Endothelial cell of umbilical vein (primary cell): ENCODE data around the gene TXNDC15. TPM values are rescaled to one million over a fixed set of nuclear protein-coding genes. Genes with fewer than 3 reads are reported as not detected.

Source experiments
- BruUV-seq: library from RNA; stranded (reverse); fragments of 400-500 nt; replicated peaks from 2 replicates; lab custom pipeline; 2021; lab: Mats Ljungman, UMichigan
- CTCF ChIA-PET: fragments of 300-600, 350-600 bp; sonication (Branson Sonifier 250); formaldehyde crosslinking; loops from one replicate; lab custom pipeline; 2021; ENCODE audit warnings: antibody characterized with exemption, inconsistent platforms; lab: Charles Lee
- POLR2A ChIA-PET: fragments of 300-600, 350-600 bp; sonication (Branson Sonifier 250); formaldehyde crosslinking; loops from one replicate; lab custom pipeline; 2021; ENCODE audit warnings: antibody characterized with exemption, inconsistent platforms; lab: Charles Lee
- DNase-seq: peaks from one replicate; pipeline ENCODE4 v3.0.0-alpha.2; 2011; ENCODE audit warnings: low read depth, low spot score
- FAIRE-seq: peaks from 2 replicates; lab custom pipeline; 2011; peaks lifted over from hg19 to GRCh38; lab: Jason Lieb, UNC
- H2AFZ ChIP-seq: 2 replicates; pipeline ENCODE4 v1.6.0; 2012; ENCODE audit warnings: low read depth, low read length, control low read depth, inconsistent platforms
- H3K27ac ChIP-seq: 2 replicates; pipeline ENCODE4 v1.5.1; 2011; ENCODE audit warnings: low read depth, mild to moderate bottlenecking, control low read depth, low read length, moderate library complexity; ENCODE audit not compliant: insufficient read depth
- H3K27me3 ChIP-seq, 2 experiments: 2 replicates each; pipeline versions ENCODE4 v1.6.0 to v1.6.1; 2011; ENCODE audit warnings: low read length in 2 of 2, mixed read lengths in 1 of 2; ENCODE audit not compliant: control insufficient read depth in 2 of 2, insufficient read depth in 2 of 2
- H3K36me3 ChIP-seq, 2 experiments: 2 replicates in 1 of 2; 3 replicates in 1 of 2; pipeline ENCODE4 v1.5.1; 2011; ENCODE audit warnings: low read length in 2 of 2, mild to moderate bottlenecking in 1 of 2, moderate library complexity in 1 of 2; ENCODE audit not compliant: control insufficient read depth in 2 of 2, insufficient read depth in 2 of 2; ENCODE audit errors: extremely low read depth in 1 of 2
- H3K4me1 ChIP-seq: 3 replicates; pipeline ENCODE4 v1.5.1; 2011; ENCODE audit warnings: mild to moderate bottlenecking, low read length; ENCODE audit not compliant: control insufficient read depth, insufficient read depth; ENCODE audit errors: extremely low read depth
- H3K4me2 ChIP-seq: 2 replicates; pipeline ENCODE4 v1.6.1; 2011; ENCODE audit warnings: low read length, control low read depth, mixed read lengths; ENCODE audit not compliant: insufficient read depth
- H3K4me3 ChIP-seq, 3 experiments: fragments of 200-600 bp in 1 of 3; sonication (generic), shearing (Covaris generic) in 1 of 3; replicated peaks in 1 of 3; 2 replicates each; pipeline ENCODE4 v1.5.1; 2011 to 2016; ENCODE audit warnings: control low read depth in 3 of 3, low read length in 3 of 3, mild to moderate bottlenecking in 2 of 3, inconsistent platforms in 1 of 3, low read depth in 1 of 3, moderate library complexity in 1 of 3; ENCODE audit not compliant: insufficient read depth in 1 of 3
- H3K79me2 ChIP-seq: 2 replicates; pipeline ENCODE4 v1.6.0; 2012; ENCODE audit warnings: low read length, inconsistent platforms; ENCODE audit not compliant: control insufficient read depth, insufficient read depth
- H3K9ac ChIP-seq: replicated peaks from 2 replicates; pipeline ENCODE3; 2011; ENCODE audit warnings: low read length, control low read depth; ENCODE audit not compliant: insufficient read depth; ENCODE audit errors: extremely low read depth
- H3K9me1 ChIP-seq: replicated peaks from 3 replicates; pipeline ENCODE4 v1.6.0; 2011; ENCODE audit warnings: mild to moderate bottlenecking, low read length; ENCODE audit not compliant: control insufficient read depth, insufficient read depth; ENCODE audit errors: extremely low read depth
- H3K9me3 ChIP-seq: replicated peaks from 2 replicates; pipeline ENCODE4 v1.5.1; 2012; ENCODE audit warnings: low read length, inconsistent platforms; ENCODE audit not compliant: control insufficient read depth, insufficient read depth
- H4K20me1 ChIP-seq: replicated peaks from 2 replicates; pipeline ENCODE3; 2011; ENCODE audit warnings: mild to moderate bottlenecking, low read length; ENCODE audit not compliant: control insufficient read depth, insufficient read depth; ENCODE audit errors: extremely low read depth
- EZH2 ChIP-seq: IDR thresholded peaks from 2 replicates; pipeline ENCODE4 v1.6.1; 2012; ENCODE audit warnings: borderline replicate concordance, low read depth, mild to moderate bottlenecking, moderate library complexity, low read length, inconsistent platforms; ENCODE audit not compliant: severe bottlenecking
- FOS ChIP-seq: IDR thresholded peaks from 2 replicates; pipeline ENCODE4 v1.6.1; 2011; ENCODE audit warnings: mild to moderate bottlenecking, low read length, moderate library complexity, borderline replicate concordance; ENCODE audit not compliant: insufficient read depth
- GATA2 ChIP-seq: IDR thresholded peaks from 2 replicates; pipeline ENCODE4 v1.7.0; 2011; ENCODE audit warnings: low read depth, mild to moderate bottlenecking, moderate library complexity, mixed read lengths, low read length; ENCODE audit not compliant: insufficient read length, insufficient read depth
- JUN ChIP-seq: IDR thresholded peaks from 2 replicates; pipeline ENCODE4 v1.6.1; 2011; ENCODE audit warnings: borderline replicate concordance, low read depth; ENCODE audit not compliant: insufficient read length, insufficient read depth
- MYC ChIP-seq: IDR thresholded peaks from one replicate; pipeline ENCODE4 v1.6.1; 2011; ENCODE audit warnings: mild to moderate bottlenecking, low read depth, low read length
- POLR2A ChIP-seq: IDR thresholded peaks from 2 replicates; pipeline ENCODE4 v1.6.1; 2012; ENCODE audit warnings: low read depth, mild to moderate bottlenecking, control low read depth, low read length
- POLR2AphosphoS5 ChIP-seq: IDR thresholded peaks from 2 replicates; pipeline ENCODE4 v1.6.1; 2012; ENCODE audit warnings: low read depth, mild to moderate bottlenecking, control low read depth, low read length, moderate library complexity; ENCODE audit not compliant: insufficient read depth
- dilution Hi-C: fragments of 300-500 bp; cut with MboI; formaldehyde crosslinking; loops from one replicate; pipeline ENCODE4 v1.15.0; 2019; ENCODE audit warnings: low sequenced_read_pairs; ENCODE audit not compliant: extremely low pct_ligation_motif_present
- intact Hi-C: fragments of 100-400 bp; cut with micrococcal nuclease; formaldehyde crosslinking; loops from one replicate; pipeline ENCODE4 v1.10.0; 2022
- polyA plus RNA-seq, 4 experiments: library from polyadenylated mRNA; depleted of rRNA in 3 of 4; stranded (reverse) in 3 of 4; unstranded in 1 of 4; fragments of >200 nt; gene quantifications; 2 replicates each; pipeline versions ENCODE4 v1.2.1 to v1.2.3, GENCODE V29; 2011 to 2012; ENCODE audit warnings: missing spikeins in 1 of 4
- total RNA-seq: library from RNA; stranded (reverse); gene quantifications from 2 replicates; pipeline ENCODE4 v1.2.3, GENCODE V29; 2021
- TF ChIP-seq, protein P1 (sequence below): IDR thresholded peaks from 2 replicates; pipeline ENCODE4 v1.6.1; 2011; ENCODE audit not compliant: insufficient read depth, insufficient read length
- TF ChIP-seq, protein P2 (sequence below), 2 donors: IDR thresholded peaks; 1 replicate in 1 of 2; 2 replicates in 1 of 2; pipeline ENCODE4 v1.5.1; 2011; ENCODE audit warnings: low read length in 2 of 2, mild to moderate bottlenecking in 2 of 2, moderate library complexity in 2 of 2, control low read depth in 1 of 2, inconsistent platforms in 1 of 2, low read depth in 1 of 2; ENCODE audit not compliant: insufficient read depth in 1 of 2; ENCODE audit errors: extremely low read depth in 1 of 2

The TXNDC15 gene
- total and polyA plus RNA-seq, 2 donors (not counting 3 experiments of a cell fraction or from before 2014, with no cell fraction given): 57.2 to 68.6 TPM

DNA sequence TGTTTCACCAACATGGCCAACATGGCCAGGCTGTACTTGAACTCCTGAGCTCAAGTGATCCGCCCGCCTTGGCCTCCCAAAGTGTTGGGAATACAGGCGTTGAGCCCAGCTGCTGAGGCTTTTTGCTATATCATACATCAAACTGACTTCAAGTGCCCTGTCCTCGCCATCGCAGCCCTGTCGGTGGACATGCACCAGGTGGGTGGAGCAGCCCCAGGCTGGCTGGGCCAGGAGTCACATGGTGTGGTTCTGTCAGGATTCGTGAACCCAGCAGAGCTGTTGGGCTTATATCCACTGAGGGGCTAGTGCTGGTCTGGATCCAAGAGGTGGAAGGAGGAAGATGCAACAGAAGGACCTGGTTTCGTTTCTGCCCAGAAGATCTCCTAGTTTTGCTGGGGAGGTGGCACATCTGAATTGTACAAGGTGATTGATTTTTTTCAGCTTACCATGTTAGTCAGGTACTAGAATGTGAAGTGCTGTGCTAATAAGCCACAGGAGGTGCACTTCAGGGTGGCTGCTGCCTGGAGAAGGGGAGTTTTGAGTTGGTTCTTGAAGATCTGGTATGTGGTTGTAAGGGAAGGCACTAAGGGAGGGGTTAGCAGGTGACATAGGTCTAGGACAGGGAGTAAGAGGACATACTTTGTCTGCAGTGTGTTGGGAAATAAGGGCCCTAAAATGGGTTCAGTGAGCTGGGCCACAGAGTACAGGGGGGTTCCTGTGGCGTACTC, 46.8 kb downstream of the TXNDC15 start:
- FAIRE-seq: no peak

More for the DNA sequence above, 46.8 kb downstream of the TXNDC15 start:
- Histone ChIP-seq H3K36me3 (peaks cover 0 to 3% of the 10 kb centered on the region in 2 experiments), H3K4me1 (no peaks in the 10 kb centered on the region), H3K4me2 (no peak overlapping the region), H3K27me3 (no peaks in the 10 kb centered on the region), H3K9ac (no peak overlapping the region), H3K79me2 (no peaks in the 10 kb centered on the region), H3K4me3 (no peak overlapping the region), H3K9me3 (no peaks in the 10 kb centered on the region), H4K20me1 (no peaks in the 10 kb centered on the region), H2AFZ (no peak overlapping the region), H3K9me1 (no peaks in the 10 kb centered on the region), H3K27ac (no peak overlapping the region)
- ChIA-PET CTCF (interaction anchor here (1.1 kb wide), 1 partner anchor 19 kb away, joined by 3 read pairs; no protein-coding TSS in a partner anchor), POLR2A (no interaction called here)
- DNase-seq: no peak
- intact Hi-C loops (no loop called here), dilution Hi-C loops (no loop called here)
- BruUV-seq: no TSS peak
- TF ChIP-seq, protein P1, sequence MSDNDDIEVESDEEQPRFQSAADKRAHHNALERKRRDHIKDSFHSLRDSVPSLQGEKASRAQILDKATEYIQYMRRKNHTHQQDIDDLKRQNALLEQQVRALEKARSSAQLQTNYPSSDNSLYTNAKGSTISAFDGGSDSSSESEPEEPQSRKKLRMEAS: no peak
- TF ChIP-seq POLR2A (no peak), GATA2 (no peak), JUN (no peak), MYC (no peak), EZH2 (no peak), POLR2AphosphoS5 (no peak), FOS (no peak)
- TF ChIP-seq, protein P2, sequence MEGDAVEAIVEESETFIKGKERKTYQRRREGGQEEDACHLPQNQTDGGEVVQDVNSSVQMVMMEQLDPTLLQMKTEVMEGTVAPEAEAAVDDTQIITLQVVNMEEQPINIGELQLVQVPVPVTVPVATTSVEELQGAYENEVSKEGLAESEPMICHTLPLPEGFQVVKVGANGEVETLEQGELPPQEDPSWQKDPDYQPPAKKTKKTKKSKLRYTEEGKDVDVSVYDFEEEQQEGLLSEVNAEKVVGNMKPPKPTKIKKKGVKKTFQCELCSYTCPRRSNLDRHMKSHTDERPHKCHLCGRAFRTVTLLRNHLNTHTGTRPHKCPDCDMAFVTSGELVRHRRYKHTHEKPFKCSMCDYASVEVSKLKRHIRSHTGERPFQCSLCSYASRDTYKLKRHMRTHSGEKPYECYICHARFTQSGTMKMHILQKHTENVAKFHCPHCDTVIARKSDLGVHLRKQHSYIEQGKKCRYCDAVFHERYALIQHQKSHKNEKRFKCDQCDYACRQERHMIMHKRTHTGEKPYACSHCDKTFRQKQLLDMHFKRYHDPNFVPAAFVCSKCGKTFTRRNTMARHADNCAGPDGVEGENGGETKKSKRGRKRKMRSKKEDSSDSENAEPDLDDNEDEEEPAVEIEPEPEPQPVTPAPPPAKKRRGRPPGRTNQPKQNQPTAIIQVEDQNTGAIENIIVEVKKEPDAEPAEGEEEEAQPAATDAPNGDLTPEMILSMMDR (IDR thresholded peaks at IDR 0.05; ENCODE audit: extremely low read depth in 1 of 2, insufficient read depth in 1 of 2, low read depth in 1 of 2, low read length in 2 of 2): no peak
